ENCODE measurements around the gene TSSK1B.
"Not testable (repeated sequence)": the region's sequence is repeated elsewhere in the genome, so short reads cannot be mapped to it uniquely, and the experiment has no call there.

The TSSK1B gene

GRCh38 chr5:113397986-113398385, 36.8 kb downstream of the TSSK1B start:
- not testable (repeated sequence) for DNase-seq (ENCODE audit: low read depth, low spot score)

GRCh38 chr5:113397046-113397445, 37.7 kb downstream of the TSSK1B start:
- no peak for DNase-seq (ENCODE audit: low read depth, low spot score)

GRCh38 chr5:113394658-113395057, 40.1 kb downstream of the TSSK1B start:
- no peak for DNase-seq (ENCODE audit: low read depth, low spot score)

DNA sequence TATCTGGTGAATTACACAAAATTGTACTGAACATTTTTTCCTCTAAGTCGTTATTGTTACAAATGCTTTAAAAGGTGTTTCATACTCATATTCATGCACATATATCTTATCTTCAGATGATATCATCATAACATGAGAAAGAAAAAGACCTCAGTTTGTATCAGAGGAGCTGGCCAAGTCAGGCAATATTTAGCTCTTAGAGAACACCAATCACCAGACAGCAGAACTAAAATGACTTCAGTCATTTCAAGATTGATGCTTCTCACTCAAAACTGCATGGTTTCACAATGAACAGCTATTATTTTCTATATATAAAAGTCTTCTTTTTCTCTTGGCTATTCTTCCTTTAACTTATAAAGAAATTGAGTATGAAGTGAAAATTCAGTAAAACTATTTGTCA, 44.6 kb downstream of the TSSK1B start:
- DNase-seq (ENCODE audit: low read depth, low spot score) = no peak

DNA sequence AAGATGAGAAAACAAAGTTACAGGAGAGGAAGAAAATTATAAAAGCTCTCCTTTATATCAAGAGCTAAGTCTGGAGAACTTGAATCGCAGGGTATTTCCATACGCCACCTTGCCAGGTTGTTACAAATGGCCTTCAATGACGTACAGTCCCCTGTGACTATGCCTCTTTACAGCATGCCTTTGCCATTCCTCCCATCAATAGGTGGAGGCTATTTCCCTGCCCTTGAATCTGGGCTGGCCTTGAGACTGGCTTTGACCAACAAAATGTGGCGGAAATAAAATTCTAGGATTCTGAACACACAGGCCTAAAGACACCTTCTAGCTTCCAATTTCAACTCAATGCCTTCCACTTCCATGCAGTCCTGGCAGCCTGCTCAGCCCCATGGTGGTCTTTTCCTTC, 45.7 kb downstream of the TSSK1B start:
- no peak for DNase-seq (ENCODE audit: low read depth, low spot score)

GRCh38 chr5:113387844-113388243, 46.9 kb downstream of the TSSK1B start:
- no peak for DNase-seq (ENCODE audit: low read depth, low spot score)

GRCh38 chr5:113384782-113385285, 50.0 kb downstream of the TSSK1B start:
- DNase-seq (ENCODE audit: low read depth, low spot score) = no peak

DNA sequence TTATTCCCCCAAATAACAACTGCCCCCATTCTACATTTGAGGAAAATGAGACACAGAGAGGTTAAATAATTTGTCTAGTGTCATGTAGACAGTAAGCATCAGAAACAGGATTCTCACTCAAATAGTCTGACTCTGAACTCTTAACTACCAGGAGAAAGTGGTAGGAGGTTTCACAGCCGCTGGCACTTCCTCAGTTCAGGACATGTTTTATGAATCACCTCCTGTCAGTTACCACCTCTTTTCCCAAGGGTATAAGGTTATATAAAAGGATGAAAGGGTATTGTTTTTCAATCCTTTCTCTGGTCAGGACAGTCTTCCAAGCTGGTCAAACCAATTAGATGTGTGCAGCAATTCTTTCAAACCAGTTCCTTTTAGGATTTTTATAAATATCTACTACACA, 52.1 kb downstream of the TSSK1B start:
- no peak for DNase-seq (ENCODE audit: low read depth, low spot score)

All from iPS DF 19.7 (cell line).